OCI-LY7 (cell line): ENCODE data around the gene CHST7. TPM values are rescaled to one million over a fixed set of nuclear protein-coding genes. Genes with fewer than 3 reads are reported as not detected.

Source experiments
- BruUV-seq: library from RNA; stranded (reverse); fragments of 400-500 nt; replicated peaks from 2 replicates; lab custom pipeline; 2021; lab: Mats Ljungman, UMichigan
- CTCF ChIA-PET: fragments of 300-600 bp; sonication (Branson Sonifier 250); formaldehyde crosslinking; loops from one replicate; lab custom pipeline; 2022; ENCODE audit warnings: antibody characterized with exemption; ENCODE audit not compliant: unreplicated experiment; lab: Charles Lee
- POLR2A ChIA-PET: fragments of 300-600 bp; sonication (Branson Sonifier 250); formaldehyde crosslinking; loops from one replicate; lab custom pipeline; 2022; ENCODE audit warnings: antibody characterized with exemption; lab: Charles Lee
- DNase-seq: peaks from one replicate; pipeline ENCODE4 v3.0.0-alpha.2; 2015; ENCODE audit warnings: low spot score
- H2AFZ ChIP-seq: fragments of 200-600 bp; sonication (generic), shearing (Covaris generic); 2 replicates; pipeline ENCODE4 v1.6.1; 2014; ENCODE audit warnings: mild to moderate bottlenecking, antibody characterized with exemption, low read length, moderate library complexity
- H3K27ac ChIP-seq: fragments of 200-600 bp; sonication (generic); 2 replicates; pipeline ENCODE4 v1.5.1; 2014; ENCODE audit warnings: mixed run types, low read depth, mild to moderate bottlenecking, moderate library complexity, low read length, inconsistent platforms; ENCODE audit not compliant: poor library complexity, severe bottlenecking
- H3K36me3 ChIP-seq: fragments of 200-600 bp; sonication (generic); 2 replicates; pipeline ENCODE4 v1.6.1; 2014; ENCODE audit warnings: mild to moderate bottlenecking, antibody characterized with exemption, low read length, moderate library complexity, mixed read lengths; ENCODE audit not compliant: insufficient read depth
- H3K4me1 ChIP-seq: fragments of 200-600 bp; sonication (generic); 2 replicates; pipeline ENCODE4 v1.5.1; 2014; ENCODE audit warnings: mild to moderate bottlenecking, low read length; ENCODE audit not compliant: insufficient read depth, poor library complexity, severe bottlenecking
- H3K4me2 ChIP-seq: fragments of 200-600 bp; sonication (generic); 2 replicates; pipeline ENCODE4 v1.6.1; 2014; ENCODE audit warnings: mild to moderate bottlenecking, low read length
- H3K4me3 ChIP-seq: fragments of 200-600 bp; sonication (generic); 2 replicates; pipeline ENCODE4 v1.5.1; 2014; ENCODE audit warnings: mild to moderate bottlenecking, low read depth, low read length; ENCODE audit not compliant: poor library complexity, severe bottlenecking
- H3K79me2 ChIP-seq: fragments of 200-600 bp; sonication (generic); 2 replicates; pipeline ENCODE4 v1.6.1; 2016; ENCODE audit warnings: low read depth, mild to moderate bottlenecking, low read length, moderate library complexity, mixed read lengths; ENCODE audit not compliant: insufficient read depth
- H3K9me2 ChIP-seq: fragments of 200-600 bp; sonication (generic); 2 replicates; pipeline ENCODE4 v1.6.1; 2016; ENCODE audit warnings: mild to moderate bottlenecking, low read length, mixed read lengths; ENCODE audit not compliant: insufficient read depth
- H3K9me3 ChIP-seq: fragments of 200-600 bp; sonication (generic); 2 replicates; pipeline ENCODE4 v1.6.1; 2014; ENCODE audit warnings: mild to moderate bottlenecking, mixed run types, low read length, mixed read lengths
- H4K20me1 ChIP-seq: fragments of 200-600 bp; sonication (generic); 2 replicates; pipeline ENCODE4 v1.6.1; 2014; ENCODE audit warnings: mild to moderate bottlenecking, antibody characterized with exemption, low read length, moderate library complexity, mixed read lengths; ENCODE audit not compliant: insufficient read depth
- CTCF ChIP-seq: fragments of 200-600 bp; sonication (generic); conservative IDR thresholded peaks from 2 replicates; pipeline ENCODE4 v1.5.1; 2014; ENCODE audit warnings: mild to moderate bottlenecking, antibody characterized with exemption, low read length, moderate library complexity, mixed read lengths
- EZH2phosphoT487 ChIP-seq: fragments of 200-600 bp; sonication (generic); IDR thresholded peaks from 2 replicates; pipeline ENCODE4 v1.6.1; 2018; ENCODE audit warnings: low read depth, borderline replicate concordance, mild to moderate bottlenecking, mixed run types, antibody characterized with exemption, low read length, moderate library complexity, mixed read lengths
- intact Hi-C: fragments of 100-400 bp; cut with micrococcal nuclease; formaldehyde crosslinking; loops from one replicate; pipeline ENCODE4 v1.10.0; 2022; ENCODE audit not compliant: unreplicated experiment
- total RNA-seq, 2 experiments: library from RNA; depleted of rRNA in 1 of 2; stranded (reverse); fragments of >200 nt in 1 of 2; shearing (Covaris generic) in 1 of 2; gene quantifications; 2 replicates each; pipeline ENCODE4 v1.2.3, GENCODE V29; 2014 to 2022

CHST7 gene
- total RNA-seq, 2 experiments from 2014 or later, result 2.0 to 5.3 TPM

GRCh38 chrX:46618947-46619346 is 45.4 kb downstream of the CHST7 start:
- H4K20me1 ChIP-seq, result no peaks in the 10 kb centered on the region
- peaks cover 79% of the 10 kb centered on the region for H3K36me3 ChIP-seq
- ChIA-PET POLR2A (no interaction called here), CTCF (no interaction called here)
- H3K79me2 ChIP-seq, result no peaks in the 10 kb centered on the region
- no peak for TF ChIP-seq EZH2phosphoT487
- TF ChIP-seq CTCF, result no peak
- no peak for DNase-seq
- no peak overlapping the region for H3K4me3 ChIP-seq
- no peak overlapping the region for H3K27ac ChIP-seq
- no peaks in the 10 kb centered on the region for H3K9me3 ChIP-seq
- no TSS peak for BruUV-seq
- H2AFZ ChIP-seq, result no peak overlapping the region
- H3K4me1 ChIP-seq, result no peaks in the 10 kb centered on the region
- no peak overlapping the region for H3K4me2 ChIP-seq
- no peaks in the 10 kb centered on the region for H3K9me2 ChIP-seq
- intact Hi-C loops, result no loop called here

DNA sequence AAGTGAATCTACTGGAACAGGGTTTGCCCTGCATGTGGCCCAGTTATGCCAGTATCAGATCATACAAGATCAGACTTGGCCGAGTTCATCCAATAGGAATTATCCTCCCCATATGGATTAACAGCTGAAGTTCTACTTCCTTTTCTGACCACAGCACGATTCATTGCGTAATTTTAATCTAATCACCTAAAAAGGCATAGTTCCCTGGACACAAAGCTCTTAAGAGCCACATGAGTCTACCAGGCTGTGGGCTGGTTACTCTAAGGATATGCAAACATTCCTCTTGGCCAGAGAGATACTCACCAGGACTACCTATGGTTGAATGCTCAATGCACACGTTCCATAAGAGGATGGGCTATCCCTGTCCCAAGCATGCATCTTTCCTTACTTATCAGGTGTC is 46.9 kb downstream of the CHST7 start:
- Histone ChIP-seq H3K4me2 (no peak overlapping the region), H3K4me1 (no peaks in the 10 kb centered on the region), H2AFZ (no peak overlapping the region), H3K4me3 (no peak overlapping the region), H3K9me2 (no peaks in the 10 kb centered on the region), H4K20me1 (no peaks in the 10 kb centered on the region), H3K36me3 (peaks cover 77% of the 10 kb centered on the region), H3K79me2 (no peaks in the 10 kb centered on the region), H3K9me3 (no peaks in the 10 kb centered on the region), H3K27ac (no peak overlapping the region)
- ChIA-PET POLR2A (interaction anchor here (0.7 kb wide), 1 partner anchor 16 kb away, joined by 4 read pairs; no protein-coding TSS in a partner anchor), CTCF (no interaction called here)
- intact Hi-C loops, result no loop called here
- BruUV-seq, result no TSS peak
- no peak for DNase-seq
- TF ChIP-seq CTCF (no peak), EZH2phosphoT487 (no peak)

DNA sequence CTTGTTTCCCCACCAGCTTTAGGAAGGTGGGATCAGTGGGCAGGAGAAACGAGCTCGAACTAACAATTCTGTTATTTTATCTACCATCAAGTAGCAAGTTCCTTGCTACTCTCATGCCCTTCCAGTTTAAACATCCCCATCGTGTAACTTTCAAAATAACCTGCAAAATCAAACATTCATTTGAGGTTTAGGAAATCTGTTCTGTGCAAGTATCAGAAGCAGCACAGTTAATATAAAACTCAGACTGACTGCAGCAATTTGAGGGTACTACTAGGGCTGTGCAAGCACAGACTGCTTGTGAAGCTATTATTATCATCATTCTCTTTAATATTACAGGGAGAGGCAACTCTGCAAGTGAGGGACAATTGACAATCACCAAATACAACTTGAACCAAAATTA is 48.0 kb downstream of the CHST7 start:
- Histone ChIP-seq H3K4me1 (peaks cover 1% of the 10 kb centered on the region), H3K4me3 (no peak overlapping the region), H3K9me3 (no peaks in the 10 kb centered on the region), H3K27ac (no peak overlapping the region), H2AFZ (no peak overlapping the region), H3K36me3 (peaks cover 77% of the 10 kb centered on the region), H3K4me2 (no peak overlapping the region), H4K20me1 (no peaks in the 10 kb centered on the region), H3K79me2 (no peaks in the 10 kb centered on the region), H3K9me2 (no peaks in the 10 kb centered on the region)
- no peak for TF ChIP-seq CTCF
- no peak for TF ChIP-seq EZH2phosphoT487
- BruUV-seq, result no TSS peak
- intact Hi-C loops, result no loop called here
- POLR2A ChIA-PET, result interaction anchor here (0.7 kb wide), 1 partner anchor 21 kb away, joined by 3 read pairs; no protein-coding TSS in a partner anchor
- CTCF ChIA-PET, result no interaction called here
- DNase-seq, result no peak
